ENCODE measurements around the gene SIAH3. TPM values are rescaled to one million over a fixed set of nuclear protein-coding genes. Genes with fewer than 3 reads are reported as not detected.
"Not testable (repeated sequence)": the region's sequence is repeated elsewhere in the genome, so short reads cannot be mapped to it uniquely, and the experiment has no call there.

SIAH3 gene
- polyA plus RNA-seq, 5 donors = 0.04 to 0.22 (median 0.15) TPM

GRCh38 chr13:45783346-45784043, 68.1 kb downstream of the SIAH3 start:
- DNase-seq = no peak

GRCh38 chr13:45782327-45783045, 69.1 kb downstream of the SIAH3 start:
- no peak for DNase-seq

DNA sequence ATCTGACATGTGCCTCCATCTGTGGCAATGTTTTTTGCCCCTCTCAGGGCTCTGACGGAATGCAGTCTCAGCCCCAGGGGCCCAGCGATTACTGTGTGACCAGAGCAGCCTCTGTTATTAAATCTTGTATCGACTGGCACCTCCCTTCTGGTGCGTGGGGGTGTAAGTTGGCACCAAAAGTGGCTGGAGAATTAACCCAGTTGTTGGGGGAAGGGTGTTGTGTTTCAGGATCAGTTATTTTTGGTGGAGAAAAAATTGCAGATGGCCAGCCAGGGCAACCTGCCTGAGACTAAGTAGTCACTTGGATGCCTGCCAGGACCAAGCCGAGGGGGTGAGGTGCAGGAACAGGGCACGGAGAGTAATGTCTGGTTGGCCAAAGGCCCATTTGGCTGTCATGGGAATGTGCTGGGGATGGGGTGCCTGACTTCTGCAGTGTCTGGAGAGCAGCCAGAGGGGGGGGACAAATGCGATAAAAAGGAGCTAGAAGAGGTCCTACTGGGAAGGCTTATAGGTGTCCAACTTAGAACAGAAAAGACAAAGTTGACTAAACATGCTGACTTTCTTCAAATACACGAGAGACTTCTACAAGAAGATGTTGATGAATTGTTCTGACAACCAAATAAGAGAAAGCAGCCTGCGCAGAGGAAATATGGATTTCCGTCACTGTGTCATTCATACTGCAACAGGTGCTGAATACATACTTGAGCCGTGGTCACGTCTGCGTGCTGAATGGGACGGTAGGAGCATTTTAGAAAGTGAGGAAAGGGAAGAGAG, 69.8 kb downstream of the SIAH3 start:
- DNase-seq = no peak

- DNase-seq = no peak
Observed at GRCh38 chr13:45779901-45780300, 71.7 kb downstream of the SIAH3 start.

- no peak for DNase-seq
Observed at GRCh38 chr13:45778882-45779281, 72.7 kb downstream of the SIAH3 start.

DNA sequence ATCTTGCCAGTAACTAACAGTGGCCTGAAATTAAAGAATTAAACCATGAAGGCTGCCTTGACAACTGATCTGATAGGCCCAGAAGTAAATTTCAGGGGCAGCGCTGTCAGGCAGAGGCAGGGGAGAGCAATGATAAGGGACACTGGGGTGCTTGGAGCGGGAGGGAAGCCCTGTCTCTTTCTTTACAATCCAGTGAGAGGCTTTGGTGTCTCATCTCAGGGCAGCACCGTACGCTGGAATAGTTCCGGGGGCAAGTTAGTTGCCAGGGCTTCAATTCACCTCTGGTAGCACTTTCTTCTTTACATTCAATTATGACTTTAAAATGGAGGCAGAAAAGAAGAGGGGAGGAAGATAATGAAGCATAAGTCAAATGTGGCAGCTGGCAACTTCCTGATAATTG, 74.8 kb downstream of the SIAH3 start:
- DNase-seq = no peak

DNA sequence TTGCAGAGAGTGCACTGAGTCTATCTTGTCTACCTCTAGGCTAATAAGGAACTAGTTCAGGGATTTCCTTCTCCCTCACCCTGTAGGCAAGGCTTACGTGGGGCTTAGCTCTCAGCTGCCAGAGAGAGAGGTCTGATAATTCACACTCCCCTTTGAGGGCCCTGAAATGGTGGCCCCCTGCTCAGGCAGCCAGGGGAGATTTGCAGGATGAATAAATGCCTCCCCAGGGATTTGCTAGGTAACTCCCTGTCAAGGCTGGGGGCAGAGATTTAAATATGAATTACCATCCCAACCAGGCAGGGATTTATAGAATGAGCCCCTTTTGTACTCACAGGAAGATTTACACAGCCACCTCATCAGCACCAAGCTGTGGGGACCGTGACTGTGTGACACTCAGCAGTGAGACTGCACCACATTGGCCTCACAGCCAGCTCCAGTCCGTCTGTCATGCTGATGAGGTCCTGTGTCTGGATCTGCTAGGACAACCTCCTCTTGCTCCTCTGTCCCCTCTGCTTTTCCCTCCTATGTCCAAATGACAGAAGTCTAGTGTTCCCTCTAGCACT, 76.1 kb downstream of the SIAH3 start:
- DNase-seq = no peak

DNA sequence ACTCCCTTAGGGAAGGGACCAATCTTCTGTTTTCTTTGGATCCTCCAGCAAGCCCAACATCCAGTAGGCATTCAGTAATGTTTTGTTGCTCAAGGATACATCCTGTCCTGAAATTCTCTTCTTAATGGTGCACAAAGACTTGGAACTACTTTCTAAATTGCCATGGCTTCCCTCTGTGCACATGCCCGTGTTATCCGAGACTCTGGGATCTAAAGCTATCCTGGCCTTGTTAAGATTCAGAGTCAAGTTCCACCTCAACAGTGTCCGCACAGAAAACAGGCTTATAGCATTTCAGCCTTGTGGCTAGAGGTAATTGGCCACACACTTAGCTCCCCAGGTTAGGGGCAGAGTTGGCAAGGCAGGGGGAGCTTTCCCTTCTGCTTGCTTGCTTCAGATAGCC, 77.6 kb downstream of the SIAH3 start:
- DNase-seq = no peak

GRCh38 chr13:45773236-45773635, 78.3 kb downstream of the SIAH3 start:
- DNase-seq = no peak

GRCh38 chr13:45770886-45771285, 80.7 kb downstream of the SIAH3 start:
- no peak for DNase-seq

DNA sequence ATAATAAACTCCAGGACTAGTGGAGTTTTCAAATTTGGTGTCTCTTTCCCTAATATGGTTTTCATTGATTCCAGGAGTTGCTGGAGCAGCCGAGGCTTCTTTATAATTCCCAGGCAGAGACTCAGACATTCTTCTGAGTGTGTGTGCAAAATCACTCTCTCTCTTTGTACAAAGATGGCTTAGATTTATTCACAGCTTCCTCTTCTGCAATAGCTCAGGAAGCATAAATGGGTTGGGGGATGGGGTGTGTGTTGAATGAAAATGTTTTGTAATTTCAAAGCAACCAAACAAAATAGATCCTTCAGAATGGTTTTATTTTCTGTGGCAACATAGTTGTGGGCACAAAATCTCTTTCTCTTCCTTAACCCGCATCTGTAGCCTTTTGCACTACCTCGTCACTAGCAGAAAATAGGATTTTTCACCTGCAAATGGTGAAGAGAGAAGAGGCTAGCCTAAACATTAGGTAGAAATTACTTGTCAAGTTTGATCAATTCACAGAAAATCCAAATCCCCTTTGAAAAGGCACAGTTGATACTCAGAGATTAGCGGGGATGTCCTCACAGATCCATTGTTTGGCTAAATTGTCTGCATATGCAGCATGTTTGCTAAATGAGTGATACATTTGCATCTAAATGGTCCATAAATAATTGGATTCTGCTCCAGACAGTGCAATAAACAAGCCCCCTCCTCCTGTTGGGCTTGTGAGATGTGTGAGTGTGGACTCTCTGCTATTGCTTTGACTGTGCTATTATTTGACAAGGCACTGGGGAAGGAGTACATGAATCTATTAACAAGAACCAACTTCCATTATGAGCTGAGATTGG, 82.7 kb downstream of the SIAH3 start:
- no peak for DNase-seq

DNA sequence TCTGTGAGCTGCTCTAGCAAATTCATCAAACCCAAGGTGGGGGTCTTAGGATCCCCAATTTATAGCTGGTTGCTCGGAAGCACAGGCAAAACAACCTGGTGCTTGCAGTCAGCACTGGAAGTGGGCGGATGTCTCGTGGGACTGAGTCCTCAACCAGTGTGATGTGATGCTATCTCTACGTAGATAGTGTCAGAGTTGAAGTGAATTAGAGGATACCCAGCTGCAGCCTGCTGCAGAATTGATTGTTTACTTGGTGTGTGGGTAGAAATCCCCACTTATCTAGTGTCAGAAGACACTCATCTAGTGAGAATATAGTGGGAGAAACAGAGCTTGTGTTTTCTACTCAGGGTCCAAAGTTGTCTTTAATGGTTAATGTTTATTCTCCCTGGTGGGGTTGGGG, 86.1 kb downstream of the SIAH3 start:
- no peak for DNase-seq

DNA sequence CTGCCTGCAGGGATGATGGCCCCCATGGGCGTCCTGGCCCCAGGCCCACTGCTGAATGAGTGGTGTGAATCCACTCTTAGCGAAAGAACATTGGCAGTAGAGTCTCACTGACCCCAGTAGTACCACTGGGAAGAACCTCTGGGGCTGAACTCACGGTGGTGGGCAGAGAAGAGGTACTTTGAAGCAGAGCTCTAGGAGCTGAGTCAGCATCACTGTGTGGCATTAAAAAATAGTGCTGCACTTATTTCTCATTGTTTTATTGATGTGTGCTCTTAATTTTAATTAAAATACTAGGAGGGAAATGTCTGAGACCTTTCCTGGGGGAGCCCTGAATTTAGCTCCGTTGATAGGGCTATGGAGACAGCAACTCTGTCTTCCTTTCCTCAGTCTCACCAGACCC, 88.1 kb downstream of the SIAH3 start:
- DNase-seq = no peak

GRCh38 chr13:45757589-45757988, 94.0 kb downstream of the SIAH3 start:
- not testable (repeated sequence) for DNase-seq

- DNase-seq = not testable (repeated sequence)
Observed at GRCh38 chr13:45756498-45756897, 95.1 kb downstream of the SIAH3 start.

DNA sequence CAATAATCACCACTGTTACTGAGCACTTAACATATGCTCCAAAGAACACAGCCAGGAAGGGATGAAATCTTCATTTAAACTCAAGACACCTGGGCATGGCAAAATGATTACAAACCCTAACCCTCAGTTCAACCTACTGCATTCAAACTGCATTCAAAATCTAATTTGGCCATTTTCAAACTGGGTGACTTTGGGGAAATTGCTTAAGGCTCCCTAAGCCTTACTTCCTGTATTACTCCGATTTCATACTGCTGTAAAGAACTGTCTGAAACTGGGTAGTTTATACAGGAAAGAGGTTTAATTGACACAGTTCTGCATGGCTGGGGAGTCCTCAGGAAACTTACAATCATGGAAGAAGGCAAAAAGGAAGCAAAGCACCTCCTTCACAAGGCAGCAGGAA, 99.0 kb downstream of the SIAH3 start:
- DNase-seq = no peak

DNA sequence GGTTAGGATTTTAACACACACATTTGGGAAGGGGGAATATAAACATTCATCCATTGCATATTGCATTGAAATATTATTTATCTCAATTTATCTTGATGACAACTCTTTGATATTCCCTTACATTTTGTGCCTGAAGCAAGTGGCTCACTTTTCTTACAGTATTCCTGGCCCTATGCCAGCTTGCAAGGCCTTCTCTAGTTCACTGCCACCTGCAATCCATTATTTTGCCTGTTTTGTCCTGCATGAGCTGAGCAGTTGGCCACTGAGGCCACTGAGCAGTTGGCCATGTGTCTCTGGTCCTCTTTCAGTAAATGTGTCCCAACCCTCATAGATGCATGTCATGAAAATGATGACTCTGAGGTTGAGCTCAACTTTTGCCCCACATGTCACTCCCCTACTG, 99.7 kb downstream of the SIAH3 start:
- no peak for DNase-seq

DNA sequence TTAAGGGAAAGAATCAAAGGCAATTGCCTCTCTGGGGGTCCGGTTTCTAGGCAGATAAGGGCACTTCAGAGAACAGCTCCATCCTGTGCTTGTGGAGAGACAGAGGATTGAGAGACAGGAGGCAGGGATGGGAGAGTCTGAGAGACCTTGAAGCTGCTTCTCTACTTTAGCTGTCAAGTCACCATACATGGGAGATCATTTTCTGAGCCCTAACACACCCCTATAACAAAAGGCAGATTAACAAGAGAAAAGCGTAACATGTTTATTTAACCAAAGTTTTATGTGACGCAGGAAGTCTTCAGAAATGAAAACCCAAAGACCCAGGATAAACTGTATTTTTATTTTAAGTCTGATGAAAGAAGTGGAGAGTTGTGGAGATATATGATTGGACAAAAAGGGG, 101.0 kb downstream of the SIAH3 start:
- no peak for DNase-seq

DNA sequence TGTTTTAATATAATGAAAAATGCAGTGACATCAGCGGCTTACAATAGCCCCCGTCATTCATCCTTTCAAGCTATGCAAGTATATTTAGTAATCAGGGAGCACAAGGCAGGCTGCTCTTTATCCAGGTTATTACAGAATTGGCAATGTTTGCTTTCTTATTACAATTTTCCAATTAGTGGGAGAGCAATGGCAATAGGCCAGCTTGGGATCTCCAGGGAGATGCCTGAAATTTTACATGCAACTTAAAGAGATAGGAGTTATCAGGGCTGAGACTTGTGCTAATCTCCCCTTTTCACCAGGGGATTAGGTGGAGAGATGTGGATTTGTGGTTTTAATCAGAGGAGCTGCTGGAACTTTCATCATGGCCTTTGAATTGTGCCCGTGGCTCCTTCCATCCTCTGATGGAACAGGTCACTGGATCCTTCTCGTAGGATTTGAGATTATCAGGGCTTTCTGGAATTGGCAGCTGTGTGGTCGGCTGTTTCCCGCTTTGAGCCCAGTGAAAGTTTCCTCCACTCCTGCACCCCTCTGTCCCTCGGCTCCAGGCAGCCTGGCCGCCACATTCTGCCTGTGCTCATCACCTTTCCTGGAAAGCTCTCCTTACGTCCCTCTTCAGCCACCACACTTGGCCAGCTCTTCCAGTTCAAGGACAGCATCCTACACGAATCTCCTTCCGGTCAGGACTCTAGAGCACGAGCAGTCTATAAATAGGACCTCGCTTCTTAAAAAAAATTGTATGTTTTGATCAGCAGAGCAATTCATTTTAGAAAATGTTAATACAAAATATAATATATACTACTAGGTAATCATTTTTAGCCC, 102.4 kb downstream of the SIAH3 start:
- DNase-seq = no peak

GRCh38 chr13:45747071-45747470, 104.5 kb downstream of the SIAH3 start:
- DNase-seq = no peak

DNA sequence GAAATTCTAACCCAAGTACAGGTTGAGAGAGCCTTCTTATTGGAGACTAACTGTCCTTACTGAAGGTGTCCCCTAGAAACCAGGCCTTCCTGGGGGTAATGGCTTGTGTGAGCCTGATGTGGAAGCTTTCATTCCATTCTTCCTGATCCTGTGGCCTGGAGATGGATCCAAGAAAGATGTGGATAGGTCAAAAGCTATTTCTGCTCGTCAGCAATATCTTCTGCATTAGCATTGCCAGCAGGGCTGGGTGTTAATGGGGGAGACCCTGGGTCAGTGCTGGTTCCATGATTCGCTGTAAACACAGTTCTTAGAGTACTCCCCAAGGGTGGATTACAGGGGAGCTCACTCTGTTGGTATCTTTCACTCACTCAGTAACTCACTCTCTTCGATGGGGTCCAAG, 106.6 kb downstream of the SIAH3 start:
- no peak for DNase-seq

Data from right lung (tissue), 5 donors.